ENCODE measurements around the gene CLSTN2. TPM values are rescaled to one million over a fixed set of nuclear protein-coding genes. Genes with fewer than 3 reads are reported as not detected.

The CLSTN2 gene
- total and polyA plus RNA-seq, 2 experiments from 2014 or later: 23.0 to 27.0 TPM

DNA sequence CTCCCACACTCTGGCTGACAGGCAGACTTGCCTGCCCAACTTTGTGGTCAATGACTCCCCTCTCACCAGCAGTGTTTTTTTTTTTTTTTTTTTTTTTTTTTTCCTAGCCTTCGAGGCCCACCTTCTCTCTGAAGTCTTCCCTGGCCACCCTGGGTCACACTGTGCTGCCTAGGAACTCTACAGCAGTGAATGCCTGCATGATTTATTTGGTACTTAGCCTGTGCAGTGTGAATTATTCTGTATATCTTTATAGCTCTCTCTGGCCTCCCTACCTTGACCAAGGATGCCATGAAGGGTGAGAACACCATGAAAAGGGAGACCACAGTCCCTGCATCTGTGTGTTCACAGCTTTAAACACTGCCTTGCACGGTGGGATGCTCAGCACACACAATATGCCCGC lies 141.6 kb downstream of the CLSTN2 start:
- no peak for TF ChIP-seq EZH2 (IDR thresholded peaks at IDR 0.05; ENCODE audit: borderline replicate concordance)
- no peak for TF ChIP-seq EZH2phosphoT487 (IDR thresholded peaks at IDR 0.05; ENCODE audit: low read depth, severe bottlenecking, unreplicated experiment)
- H3K9me3 ChIP-seq (ENCODE audit: low read depth): no peaks in the 10 kb centered on the region
- no peaks in the 10 kb centered on the region for H3K9me2 ChIP-seq (replicated peaks; ENCODE audit: insufficient read depth)
- H3K36me3 ChIP-seq (replicated peaks; ENCODE audit: insufficient read depth, low read depth): no peaks in the 10 kb centered on the region
- no peaks in the 10 kb centered on the region for H3K27me3 ChIP-seq
- 84% methylated on average over 3 of the region's 3 CpGs for WGBS (ENCODE audit: low lambda C conversion rate, missing lambda C conversion rate)
- no peak overlapping the region for H3K4me3 ChIP-seq
- H3K4me1 ChIP-seq (ENCODE audit: insufficient read depth): no peaks in the 10 kb centered on the region
- no peak overlapping the region for H3K4me2 ChIP-seq
- no peaks in the 10 kb centered on the region for H3K79me2 ChIP-seq
- no peak overlapping the region for H3K27ac ChIP-seq
- no peak for DNase-seq (ENCODE audit: low spot score)
- H2AFZ ChIP-seq: no peak overlapping the region
- H4K20me1 ChIP-seq (ENCODE audit: insufficient read depth, poor library complexity, severe bottlenecking): no peaks in the 10 kb centered on the region

DNA sequence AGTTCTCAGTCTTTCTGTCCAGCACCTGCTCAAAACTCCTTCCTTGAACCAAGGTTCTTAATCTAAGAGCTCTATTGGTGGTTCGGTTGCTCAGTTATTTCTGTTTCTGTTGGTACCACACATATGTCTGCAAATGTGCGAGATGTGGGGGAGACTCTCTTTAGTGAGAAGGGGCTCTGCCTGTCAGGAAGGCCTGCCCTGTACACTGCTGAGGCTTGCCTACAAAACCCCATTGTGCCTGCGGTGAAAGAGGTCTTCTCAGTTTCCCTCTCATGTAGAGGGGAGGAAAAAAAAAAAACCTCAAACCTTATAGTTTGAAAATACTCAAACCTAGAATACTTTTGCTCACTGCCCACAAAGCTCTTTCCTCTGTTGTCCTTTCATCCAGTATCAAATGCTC lies 142.4 kb downstream of the CLSTN2 start:
- TF ChIP-seq, protein P1, sequence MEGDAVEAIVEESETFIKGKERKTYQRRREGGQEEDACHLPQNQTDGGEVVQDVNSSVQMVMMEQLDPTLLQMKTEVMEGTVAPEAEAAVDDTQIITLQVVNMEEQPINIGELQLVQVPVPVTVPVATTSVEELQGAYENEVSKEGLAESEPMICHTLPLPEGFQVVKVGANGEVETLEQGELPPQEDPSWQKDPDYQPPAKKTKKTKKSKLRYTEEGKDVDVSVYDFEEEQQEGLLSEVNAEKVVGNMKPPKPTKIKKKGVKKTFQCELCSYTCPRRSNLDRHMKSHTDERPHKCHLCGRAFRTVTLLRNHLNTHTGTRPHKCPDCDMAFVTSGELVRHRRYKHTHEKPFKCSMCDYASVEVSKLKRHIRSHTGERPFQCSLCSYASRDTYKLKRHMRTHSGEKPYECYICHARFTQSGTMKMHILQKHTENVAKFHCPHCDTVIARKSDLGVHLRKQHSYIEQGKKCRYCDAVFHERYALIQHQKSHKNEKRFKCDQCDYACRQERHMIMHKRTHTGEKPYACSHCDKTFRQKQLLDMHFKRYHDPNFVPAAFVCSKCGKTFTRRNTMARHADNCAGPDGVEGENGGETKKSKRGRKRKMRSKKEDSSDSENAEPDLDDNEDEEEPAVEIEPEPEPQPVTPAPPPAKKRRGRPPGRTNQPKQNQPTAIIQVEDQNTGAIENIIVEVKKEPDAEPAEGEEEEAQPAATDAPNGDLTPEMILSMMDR (IDR thresholded peaks at IDR 0.05; ENCODE audit: poor library complexity): no peak
- TF ChIP-seq EZH2 (IDR thresholded peaks at IDR 0.05; ENCODE audit: borderline replicate concordance) (no peak), EZH2phosphoT487 (IDR thresholded peaks at IDR 0.05; ENCODE audit: low read depth, severe bottlenecking, unreplicated experiment) (no peak)
- Histone ChIP-seq H3K79me2 (no peaks in the 10 kb centered on the region), H3K27ac (no peak overlapping the region), H3K36me3 (replicated peaks; ENCODE audit: insufficient read depth, low read depth) (no peaks in the 10 kb centered on the region), H2AFZ (no peak overlapping the region), H3K4me1 (ENCODE audit: insufficient read depth) (no peaks in the 10 kb centered on the region), H3K4me3 (no peak overlapping the region), H3K4me2 (no peak overlapping the region), H4K20me1 (ENCODE audit: insufficient read depth, poor library complexity, severe bottlenecking) (no peaks in the 10 kb centered on the region), H3K27me3 (no peaks in the 10 kb centered on the region), H3K9me3 (ENCODE audit: low read depth) (no peaks in the 10 kb centered on the region), H3K9me2 (replicated peaks; ENCODE audit: insufficient read depth) (no peaks in the 10 kb centered on the region)
- WGBS (ENCODE audit: low lambda C conversion rate, missing lambda C conversion rate): 97% methylated on average over 3 of the region's 3 CpGs
- no peak for DNase-seq (ENCODE audit: low spot score)

DNA sequence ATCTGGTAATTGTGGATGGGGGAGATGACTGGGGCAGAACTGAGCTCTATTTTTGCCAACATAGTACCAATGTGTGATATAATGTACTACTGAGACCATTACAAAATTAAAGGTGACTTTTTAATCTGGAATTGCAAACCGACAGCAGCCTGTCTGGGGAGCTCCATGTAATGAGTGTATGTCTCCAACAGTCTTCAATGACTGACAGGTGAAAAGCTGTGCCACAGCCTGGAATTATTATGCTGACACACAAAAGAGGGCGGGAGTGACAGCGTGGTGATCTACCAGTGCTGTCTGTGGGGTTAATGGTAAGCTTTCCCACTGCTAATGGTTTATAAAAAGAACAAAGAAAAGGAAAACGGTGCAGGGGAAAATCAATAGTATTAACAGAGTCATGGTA lies 143.4 kb downstream of the CLSTN2 start:
- WGBS (ENCODE audit: low lambda C conversion rate, missing lambda C conversion rate): 69% methylated on average over 4 of the region's 4 CpGs
- H3K4me1 ChIP-seq (ENCODE audit: insufficient read depth): no peaks in the 10 kb centered on the region
- no peaks in the 10 kb centered on the region for H3K9me2 ChIP-seq (replicated peaks; ENCODE audit: insufficient read depth)
- TF ChIP-seq EZH2phosphoT487 (IDR thresholded peaks at IDR 0.05; ENCODE audit: low read depth, severe bottlenecking, unreplicated experiment): no peak
- TF ChIP-seq, protein P1 (IDR thresholded peaks at IDR 0.05; ENCODE audit: poor library complexity): no peak
- no peak for TF ChIP-seq EZH2 (IDR thresholded peaks at IDR 0.05; ENCODE audit: borderline replicate concordance)
- no peak overlapping the region for H3K27ac ChIP-seq
- no peak overlapping the region for H2AFZ ChIP-seq
- peaks cover 5% of the 10 kb centered on the region for H3K27me3 ChIP-seq
- no peak for DNase-seq (ENCODE audit: low spot score)
- H3K4me3 ChIP-seq: no peak overlapping the region
- no peak overlapping the region for H3K4me2 ChIP-seq
- H3K36me3 ChIP-seq (replicated peaks; ENCODE audit: insufficient read depth, low read depth): no peaks in the 10 kb centered on the region
- no peaks in the 10 kb centered on the region for H3K9me3 ChIP-seq (ENCODE audit: low read depth)
- H3K79me2 ChIP-seq: no peaks in the 10 kb centered on the region
- no peaks in the 10 kb centered on the region for H4K20me1 ChIP-seq (ENCODE audit: insufficient read depth, poor library complexity, severe bottlenecking)

DNA sequence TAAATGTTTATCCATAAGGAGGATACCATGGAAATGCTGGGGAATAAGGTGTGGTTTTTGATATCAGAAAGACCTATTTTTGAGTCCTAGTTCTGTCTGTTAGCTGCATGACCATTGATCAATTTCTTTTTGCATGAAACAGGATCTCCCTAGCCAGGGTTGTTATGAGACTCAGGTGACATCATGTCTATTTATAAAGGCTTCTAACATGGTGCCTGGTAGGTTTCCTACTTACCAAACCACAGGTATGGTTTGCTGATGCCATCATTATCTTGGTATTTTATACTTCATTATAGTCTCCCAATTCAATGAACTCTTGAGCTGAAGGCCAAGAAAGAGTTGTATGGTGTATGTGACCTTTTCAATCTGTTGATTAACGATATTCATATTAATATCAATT lies 144.0 kb downstream of the CLSTN2 start:
- Histone ChIP-seq H3K79me2 (no peaks in the 10 kb centered on the region), H3K4me2 (no peak overlapping the region), H3K4me1 (ENCODE audit: insufficient read depth) (no peaks in the 10 kb centered on the region), H3K27me3 (peaks cover 7% of the 10 kb centered on the region), H3K9me3 (ENCODE audit: low read depth) (no peaks in the 10 kb centered on the region), H3K9me2 (replicated peaks; ENCODE audit: insufficient read depth) (no peaks in the 10 kb centered on the region), H3K4me3 (no peak overlapping the region), H4K20me1 (ENCODE audit: insufficient read depth, poor library complexity, severe bottlenecking) (no peaks in the 10 kb centered on the region), H3K27ac (no peak overlapping the region), H2AFZ (no peak overlapping the region), H3K36me3 (replicated peaks; ENCODE audit: insufficient read depth, low read depth) (no peaks in the 10 kb centered on the region)
- DNase-seq (ENCODE audit: low spot score): no peak
- TF ChIP-seq, protein P1 (IDR thresholded peaks at IDR 0.05; ENCODE audit: poor library complexity): no peak
- TF ChIP-seq EZH2phosphoT487 (IDR thresholded peaks at IDR 0.05; ENCODE audit: low read depth, severe bottlenecking, unreplicated experiment): no peak
- TF ChIP-seq EZH2 (IDR thresholded peaks at IDR 0.05; ENCODE audit: borderline replicate concordance): no peak
- 92% methylated on average over 1 of the region's 1 CpG for WGBS (ENCODE audit: low lambda C conversion rate, missing lambda C conversion rate)

Measured in hepatocyte (in vitro differentiated cells).